DMS79 (cell line): ENCODE data around the gene RTRAF.

Experiments
- DNase-seq: peaks from one replicate; lab custom pipeline; 2025; lab: John Stamatoyannopoulos, UW

Gene RTRAF

DNA sequence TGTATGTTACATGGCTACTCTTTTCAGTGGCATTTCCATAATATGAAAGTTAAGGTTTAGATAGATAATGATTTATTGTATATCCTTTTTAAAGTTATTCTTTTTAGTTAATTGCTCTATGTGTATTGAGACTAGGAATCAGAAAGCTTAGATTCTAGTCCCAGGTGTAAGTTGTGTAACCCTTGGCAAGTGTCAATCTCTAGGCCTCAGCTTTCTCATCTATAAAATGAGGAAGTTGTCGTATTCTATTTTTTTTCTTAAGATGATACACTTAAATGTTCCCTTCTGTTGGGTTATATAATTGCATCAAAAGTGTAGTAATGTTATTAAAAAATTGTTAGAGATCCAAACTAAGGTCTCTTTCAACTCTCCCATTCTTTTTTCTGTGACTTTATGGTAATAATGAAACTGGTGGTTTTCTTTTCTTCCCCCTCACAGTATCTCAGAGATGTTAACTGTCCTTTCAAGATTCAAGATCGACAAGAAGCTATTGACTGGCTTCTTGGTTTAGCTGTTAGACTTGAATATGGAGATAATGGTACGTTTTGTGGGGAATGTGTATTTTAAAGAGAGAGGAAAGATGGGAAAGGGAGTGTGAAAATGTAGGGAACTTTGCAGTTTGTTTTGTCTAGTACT is 4.1 kb downstream of the RTRAF start:
- no peak for DNase-seq

DNA sequence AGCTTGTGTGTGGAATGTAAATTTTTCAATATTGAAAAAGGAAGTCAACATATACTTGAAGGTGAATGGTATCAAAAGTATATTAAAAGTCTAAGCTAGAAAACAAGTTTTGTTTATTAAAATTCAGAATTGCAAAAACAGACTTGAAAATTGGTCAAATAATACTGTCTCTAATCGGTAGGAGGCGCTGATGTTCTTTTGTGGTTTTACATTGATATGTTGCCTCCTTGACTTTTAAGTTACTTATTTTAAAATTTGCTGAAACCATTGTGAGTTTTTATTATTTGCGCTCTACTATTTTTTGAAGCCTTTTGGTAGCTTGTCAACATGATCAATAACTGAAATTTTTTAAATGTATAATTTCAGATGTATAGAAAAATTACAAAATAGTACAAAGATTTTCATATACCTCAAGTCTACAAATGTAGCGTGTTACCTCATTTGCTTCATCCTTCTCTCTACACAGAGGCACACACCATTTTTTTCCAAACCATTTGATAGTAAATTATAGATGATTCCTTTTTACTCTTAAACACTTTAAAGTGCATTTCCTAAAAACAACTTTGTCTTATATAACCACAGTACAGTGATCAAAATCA is 6.9 kb downstream of the RTRAF start:
- DNase-seq = no peak

DNA sequence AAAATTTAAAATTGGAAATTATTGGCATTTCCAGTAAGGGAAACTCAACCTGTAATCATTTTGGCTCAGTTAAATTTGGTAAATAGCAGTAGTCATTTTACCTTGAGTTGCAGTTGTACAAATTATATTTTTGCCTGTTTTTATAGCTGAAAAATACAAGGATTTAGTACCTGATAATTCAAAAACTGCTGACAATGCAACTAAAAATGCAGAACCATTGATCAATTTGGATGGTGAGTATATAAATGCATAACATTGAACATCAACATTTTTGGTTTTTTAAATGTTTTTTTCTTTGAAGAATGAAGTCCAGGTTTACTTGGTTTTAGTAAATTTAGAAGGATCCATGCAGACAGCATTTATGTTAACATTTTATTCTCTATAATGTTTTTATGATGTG is 9.0 kb downstream of the RTRAF start:
- DNase-seq = no peak

DNA sequence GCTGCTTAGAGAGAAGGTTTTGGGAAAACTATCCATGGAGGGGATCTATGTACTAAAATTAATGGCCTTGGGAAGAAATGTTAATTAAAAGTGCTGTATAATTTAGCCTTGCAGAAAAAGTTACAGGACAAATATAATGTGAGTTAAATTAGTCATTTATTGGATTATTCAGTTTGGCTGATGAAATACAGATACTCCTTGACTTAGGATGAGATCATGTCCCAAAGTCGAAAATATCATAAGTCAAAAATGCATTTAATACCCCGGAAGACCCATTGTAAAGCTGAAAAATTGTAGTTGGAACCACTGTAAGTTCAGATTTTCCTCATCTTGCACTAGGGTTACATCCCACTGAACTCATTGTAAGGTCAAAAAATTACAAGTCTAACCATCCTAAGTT is 9.7 kb downstream of the RTRAF start:
- no peak for DNase-seq

DNA sequence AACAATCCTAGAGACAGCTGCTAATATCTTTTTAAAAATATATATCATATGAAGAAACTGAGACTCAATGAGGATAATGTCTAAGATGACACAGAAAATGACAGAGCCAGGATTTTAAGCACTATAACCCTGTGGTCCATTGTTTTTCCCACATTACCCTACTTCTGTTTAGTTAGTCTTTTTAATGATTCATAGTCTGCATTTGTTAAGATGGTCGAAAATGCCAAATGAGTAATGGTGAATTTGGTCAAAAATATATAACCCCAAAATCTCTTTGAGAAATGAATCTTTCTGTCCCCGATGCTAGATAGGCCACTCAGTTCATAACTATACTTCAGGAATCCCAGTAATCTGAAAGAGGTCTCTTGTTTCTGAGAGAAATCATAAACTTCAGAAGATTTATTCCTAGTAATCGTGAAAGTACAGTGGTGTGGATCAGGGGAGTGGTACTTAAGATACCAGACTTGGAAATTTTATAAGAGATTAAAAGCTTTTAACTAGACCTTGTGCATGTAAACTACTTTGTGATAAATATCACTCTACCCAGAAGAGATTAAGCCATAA is 10.8 kb downstream of the RTRAF start:
- no peak for DNase-seq

DNA sequence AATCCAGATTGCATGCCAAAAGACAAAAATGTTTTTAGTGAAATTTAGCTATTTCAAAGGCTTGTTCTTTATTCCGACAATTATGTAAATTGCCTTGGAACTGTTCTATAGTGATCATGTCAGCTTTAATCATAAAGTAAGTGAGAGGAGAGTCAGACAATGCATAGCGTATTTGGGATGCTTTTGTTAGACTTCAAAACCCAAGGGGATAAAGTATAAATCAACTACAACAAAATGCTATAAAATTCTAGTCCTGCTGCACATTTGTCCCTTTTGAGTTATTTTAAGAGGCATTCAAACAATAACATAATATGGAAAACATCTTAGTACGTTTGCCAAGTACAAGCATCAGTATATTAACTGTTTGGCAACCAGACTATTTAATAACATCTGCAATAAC is 11.3 kb downstream of the RTRAF start:
- DNase-seq = no peak

DNA sequence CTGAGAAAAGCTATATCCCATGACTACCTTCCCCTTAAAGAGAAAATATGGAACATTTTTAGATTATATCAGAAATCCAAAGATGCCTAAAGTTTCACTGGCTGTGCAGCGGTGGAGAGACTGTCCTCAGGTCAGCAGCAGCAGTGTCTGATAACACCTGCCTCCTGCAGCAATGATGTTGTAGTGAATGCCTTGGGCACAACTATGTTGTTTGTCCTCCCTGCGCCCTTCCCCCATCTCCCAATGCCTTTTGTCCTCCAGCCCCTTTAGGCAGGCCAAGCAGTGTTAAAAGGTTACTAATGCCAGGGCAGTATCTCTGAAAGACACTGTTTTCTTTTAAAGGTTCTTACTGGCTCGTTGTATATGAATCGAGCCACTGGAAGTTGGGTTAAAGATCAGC is 13.2 kb downstream of the RTRAF start:
- no peak for DNase-seq

DNA sequence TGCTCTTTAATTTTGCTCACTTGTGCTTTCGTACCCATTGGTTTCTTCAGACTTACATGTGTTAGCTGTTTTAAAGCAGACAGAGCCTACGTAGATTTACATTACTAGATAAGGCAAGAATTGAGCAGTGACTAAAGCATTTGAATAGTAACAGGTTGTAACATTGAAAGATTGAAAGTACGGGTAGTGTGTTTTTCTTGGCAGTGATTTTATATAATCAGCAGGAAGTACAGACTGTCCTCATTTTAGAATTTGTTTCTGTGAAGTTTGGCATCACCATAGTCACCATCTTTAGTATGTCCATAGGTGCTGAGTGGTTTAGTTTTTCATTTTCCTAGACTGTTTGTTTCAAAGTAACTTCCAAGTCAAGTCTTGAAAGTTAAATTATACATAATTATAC is 14.0 kb downstream of the RTRAF start:
- DNase-seq = no peak

DNA sequence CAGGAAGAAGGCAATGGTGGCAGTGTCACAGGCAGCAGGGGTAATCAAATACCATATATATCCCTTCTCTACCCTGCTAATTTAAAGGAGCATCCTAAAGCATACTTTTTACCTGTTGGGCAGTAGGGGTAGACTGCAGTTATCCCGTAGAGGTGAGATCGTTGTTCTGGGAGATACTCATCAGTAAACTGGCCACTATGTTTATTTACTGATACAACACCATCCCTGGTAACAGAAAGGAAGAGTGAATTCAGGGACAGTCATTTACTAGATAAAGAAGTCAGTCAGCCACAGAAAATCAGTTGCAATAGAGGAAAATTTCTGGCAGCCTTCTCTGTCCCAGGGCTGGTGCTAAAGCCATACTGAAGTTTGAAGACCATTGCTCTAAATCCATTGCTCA is 16.3 kb downstream of the RTRAF start:
- no peak for DNase-seq

DNA sequence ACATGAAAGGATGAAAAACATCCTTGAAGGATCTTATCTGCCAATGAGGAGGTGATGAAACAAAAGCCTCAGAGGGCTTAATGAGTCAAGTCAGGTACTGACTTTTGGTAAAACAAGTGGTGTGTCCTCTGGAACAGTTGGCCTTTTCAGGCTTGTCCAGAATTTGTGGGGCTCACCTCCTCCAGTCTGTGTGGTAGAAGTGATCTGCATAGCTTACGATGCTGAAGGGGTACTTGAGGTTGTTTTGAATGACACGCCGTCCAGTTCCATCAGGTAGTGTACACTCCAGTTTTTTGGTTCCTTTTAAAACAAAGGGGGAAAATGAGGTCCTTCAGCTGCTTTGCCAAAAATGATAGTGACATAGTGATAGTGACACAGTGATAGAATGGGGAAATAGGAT is 17.0 kb downstream of the RTRAF start:
- no peak for DNase-seq

DNA sequence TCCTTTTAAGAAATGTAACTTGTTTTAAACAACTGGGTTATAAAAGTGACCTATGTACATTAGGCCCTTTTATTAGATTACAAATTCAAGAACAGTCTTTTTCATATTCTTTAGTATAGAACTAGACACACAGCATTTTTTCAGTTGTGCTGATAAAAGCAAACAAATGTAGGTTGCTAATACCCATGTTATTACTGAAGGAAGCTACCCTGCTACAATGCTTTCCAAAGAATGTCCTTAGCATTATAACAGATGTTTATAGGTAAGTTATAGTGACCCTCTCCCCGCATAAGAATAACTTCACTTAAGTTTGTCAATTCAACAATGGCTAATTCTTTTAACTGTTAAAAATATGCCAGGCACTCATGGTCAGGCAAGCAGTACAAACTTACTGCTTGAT is 17.9 kb downstream of the RTRAF start:
- DNase-seq = no peak

DNA sequence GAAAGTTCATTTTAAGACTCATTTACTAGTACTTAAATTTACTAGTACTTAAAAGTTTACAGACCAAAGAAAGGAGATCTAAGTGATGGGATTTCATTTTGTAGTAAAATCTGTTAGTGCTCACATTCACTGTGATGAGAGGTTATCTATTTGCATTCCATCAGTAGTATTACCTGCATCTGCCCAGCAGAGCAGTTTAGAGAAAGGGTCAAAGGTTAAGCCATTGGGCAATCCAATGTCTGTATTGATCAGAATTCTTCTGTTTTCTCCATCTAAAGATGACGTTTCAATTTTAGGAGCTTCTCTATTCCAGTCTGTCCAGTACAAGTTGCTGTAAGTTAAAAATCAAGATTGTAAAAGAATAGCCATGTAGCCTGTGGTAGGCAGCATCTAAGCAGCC is 18.3 kb downstream of the RTRAF start:
- no peak for DNase-seq

DNA sequence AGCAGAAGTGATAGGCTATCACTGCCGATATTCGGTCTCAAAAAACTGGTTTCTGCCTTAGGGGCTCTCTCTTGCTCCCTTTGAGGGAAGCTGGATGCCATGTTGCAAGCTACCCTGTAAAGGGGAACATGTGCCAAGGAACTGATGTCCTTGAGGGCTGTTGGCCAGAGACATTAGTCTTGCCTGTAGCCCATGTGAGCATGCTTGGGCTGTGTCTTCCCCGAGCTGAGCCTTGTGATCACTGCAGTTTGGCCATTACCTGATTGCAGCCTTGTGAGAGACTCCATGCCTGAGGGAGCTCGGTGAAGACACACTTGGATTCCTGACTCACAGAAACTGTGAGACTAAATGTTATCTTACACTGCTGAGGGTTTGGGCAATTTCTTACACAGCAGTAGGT is 18.8 kb downstream of the RTRAF start:
- DNase-seq = no peak

DNA sequence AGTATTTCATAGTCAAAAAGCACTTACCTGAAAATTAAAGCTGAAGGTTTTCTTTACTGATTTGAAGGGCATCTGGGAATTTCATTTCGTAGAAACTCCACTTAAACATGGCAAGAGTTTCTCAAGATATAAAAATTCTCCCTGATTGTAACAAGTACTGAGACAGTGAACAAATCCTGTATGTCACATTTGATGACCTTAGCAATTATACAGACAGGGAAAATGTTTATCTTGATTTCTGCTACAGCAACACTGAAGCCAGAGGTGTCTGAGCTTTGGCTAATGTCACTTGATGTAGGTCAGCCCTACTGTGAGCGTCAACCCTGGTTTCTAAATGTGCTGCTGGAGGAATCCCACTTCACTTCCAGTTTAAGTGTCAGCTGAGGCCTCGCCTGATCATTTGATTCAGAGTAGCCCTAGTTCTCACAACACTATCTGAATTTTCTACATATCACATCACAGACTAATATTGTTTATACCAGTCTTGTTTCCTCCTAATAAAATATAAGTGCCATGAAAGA is 20.9 kb downstream of the RTRAF start:
- DNase-seq = no peak

DNA sequence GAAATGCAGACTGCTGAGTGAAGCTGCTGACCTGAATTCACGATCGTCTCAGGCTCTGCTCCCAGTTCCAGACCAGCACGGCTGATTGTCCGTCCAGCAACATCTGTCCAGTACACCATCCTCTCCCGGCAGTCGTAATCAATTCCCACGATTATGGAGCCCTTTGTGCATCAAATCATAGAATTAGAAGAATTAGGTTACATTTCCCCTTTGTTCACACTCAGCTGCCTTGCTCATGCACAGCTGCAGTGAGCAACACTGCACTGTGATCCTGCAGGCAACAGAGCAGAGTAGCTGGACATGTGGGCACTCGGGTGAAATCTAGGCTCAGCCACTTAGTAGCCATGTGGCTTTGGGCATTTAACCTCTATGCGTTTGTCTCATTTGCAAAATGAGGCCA is 22.2 kb downstream of the RTRAF start:
- DNase-seq = no peak

DNA sequence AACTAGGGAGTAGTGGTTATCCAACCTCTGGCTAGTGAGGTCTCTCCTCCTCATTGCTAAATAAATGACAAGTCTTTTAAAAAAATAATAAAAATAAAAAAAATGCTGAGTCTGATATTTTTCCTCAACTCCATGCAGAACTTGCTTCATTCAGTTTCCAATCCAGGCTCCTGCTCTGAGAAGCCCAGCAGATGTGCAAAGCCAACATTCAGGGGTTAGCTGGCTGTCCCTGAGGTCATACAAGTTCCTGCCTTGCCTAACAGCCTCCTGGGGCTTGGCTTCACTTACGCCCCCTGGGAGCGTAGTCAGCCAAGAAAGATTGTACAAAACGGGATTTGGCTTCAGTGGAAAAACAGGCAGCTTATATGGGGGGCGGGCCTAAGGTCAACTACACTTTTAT is 23.3 kb downstream of the RTRAF start:
- DNase-seq = no peak

DNA sequence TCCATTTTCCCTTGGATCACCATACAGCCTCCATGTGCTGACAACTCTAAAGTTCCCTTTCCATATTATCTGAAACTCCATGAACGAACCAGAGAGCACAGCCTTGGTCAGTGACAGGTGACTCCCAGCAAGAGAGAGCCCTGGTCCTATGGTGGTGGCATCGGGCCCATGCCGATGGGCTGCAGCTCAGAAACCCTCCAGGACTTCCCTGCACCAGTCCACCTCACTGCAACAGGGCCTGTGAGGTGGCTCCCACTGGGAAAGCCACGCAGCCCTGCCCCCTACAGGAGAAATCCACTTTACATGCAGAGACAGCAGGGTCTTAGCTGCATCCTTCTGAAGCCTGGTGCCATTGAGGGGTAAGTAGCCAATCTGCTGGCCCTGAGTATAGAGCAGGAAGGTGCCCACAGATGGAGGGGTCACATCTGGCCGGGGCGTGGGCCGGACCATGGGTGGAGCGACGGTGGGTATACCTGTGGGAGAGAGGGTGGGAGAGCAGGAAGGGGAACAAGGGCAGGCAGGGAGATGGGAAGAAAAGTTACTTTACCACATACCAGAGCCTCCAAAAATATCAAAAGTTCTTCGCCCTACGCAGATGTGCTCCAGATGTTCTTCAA is 24.7 kb downstream of the RTRAF start:
- no peak for DNase-seq

DNA sequence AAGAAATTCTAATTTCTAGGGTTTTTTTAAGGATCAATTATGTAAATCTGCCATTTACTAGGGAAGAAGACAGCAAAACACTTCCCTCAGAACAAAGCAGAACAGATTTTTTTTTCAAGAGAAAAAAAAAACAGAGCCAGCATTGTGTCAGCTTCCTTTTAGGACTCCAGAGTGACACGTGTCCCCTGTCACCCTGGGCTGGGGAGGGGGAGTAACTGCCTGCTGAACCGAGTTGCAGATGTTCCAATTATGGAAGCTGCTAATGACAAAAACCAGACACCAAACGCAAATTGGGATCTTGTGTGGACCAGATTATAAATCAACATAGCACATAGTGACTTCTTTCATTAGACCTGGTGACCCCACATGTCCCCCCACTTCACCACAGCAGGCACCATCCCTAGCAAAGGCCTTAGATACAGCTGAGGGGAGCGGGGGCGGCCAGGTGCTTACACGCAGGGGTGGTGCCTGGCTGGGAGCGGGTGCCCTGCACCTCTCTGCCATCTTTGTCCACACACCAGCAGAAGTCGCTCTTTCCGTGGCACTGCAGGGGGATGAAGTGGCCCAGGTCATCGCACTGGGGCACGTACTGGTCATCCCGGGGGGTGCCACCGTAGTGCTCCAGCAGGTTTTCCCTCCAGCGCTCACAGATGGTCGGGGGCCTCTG is 25.4 kb downstream of the RTRAF start:
- no peak for DNase-seq

DNA sequence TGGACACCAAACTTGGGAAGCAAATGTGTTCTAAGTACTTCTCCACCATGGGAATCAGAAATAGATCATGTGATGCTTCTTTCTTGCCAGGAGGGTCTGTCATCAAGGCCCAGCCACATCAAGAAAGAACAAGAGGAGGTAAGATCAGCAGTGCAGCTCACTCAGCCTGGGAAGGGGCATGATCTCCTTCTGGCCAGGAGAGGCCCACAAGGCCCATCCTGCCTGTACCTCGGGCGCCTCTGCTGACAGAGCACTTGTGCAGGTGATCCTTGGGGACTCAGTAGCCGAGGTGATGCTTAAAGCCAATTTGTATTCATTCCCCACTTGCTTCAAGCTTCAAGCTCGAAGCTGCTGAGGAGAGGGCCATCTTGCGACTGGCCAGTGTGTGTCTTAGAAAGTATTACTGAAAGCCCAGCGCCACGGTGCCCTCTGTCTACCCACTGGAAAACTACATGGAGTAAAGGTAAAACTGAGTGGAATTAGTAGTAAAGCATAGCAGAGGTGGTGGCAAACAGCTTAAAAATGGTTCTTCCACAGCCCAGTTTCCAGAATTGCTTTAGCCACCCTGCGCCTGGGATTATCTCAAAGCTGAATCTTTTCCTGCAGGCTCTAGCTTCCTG is 26.2 kb downstream of the RTRAF start:
- no peak for DNase-seq

DNA sequence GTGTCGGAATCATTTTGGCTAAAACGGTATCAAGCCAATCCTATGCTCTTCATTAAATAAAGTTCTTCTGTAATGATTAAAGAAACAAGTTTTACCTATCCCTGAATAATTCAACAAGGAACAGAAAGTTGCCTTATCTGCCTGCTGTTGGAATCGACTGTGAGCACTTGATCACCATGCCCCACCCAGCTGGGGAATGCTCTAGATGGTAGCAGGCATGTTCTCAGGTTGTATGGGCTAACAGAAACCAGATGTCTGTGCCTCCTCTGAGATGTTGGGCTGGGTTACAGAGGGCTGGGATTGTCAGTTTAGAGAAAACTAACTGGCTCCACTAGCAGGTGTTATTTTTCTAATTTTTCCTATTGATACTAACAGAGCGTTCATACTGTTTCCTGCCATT is 28.9 kb downstream of the RTRAF start:
- DNase-seq = no peak

DNA sequence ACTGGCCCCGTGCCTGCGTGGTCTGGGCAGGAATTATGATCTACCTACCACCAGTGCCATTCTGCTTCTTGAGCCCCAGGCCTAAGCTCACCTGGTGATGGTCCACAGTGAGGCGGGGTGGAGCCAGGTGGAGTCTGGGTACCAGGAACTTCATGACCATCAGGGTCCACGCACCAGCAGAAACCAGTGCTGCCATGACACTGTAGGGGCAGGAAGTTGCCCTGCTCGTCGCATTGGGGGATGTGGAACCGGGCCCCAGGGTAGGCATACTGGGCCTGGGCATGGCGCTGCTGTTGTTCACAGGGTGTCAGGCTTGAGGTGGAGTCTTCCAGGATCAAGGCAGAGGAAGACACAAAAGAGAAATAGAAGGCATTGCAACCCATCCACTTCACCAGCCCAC is 29.6 kb downstream of the RTRAF start:
- no peak for DNase-seq

DNA sequence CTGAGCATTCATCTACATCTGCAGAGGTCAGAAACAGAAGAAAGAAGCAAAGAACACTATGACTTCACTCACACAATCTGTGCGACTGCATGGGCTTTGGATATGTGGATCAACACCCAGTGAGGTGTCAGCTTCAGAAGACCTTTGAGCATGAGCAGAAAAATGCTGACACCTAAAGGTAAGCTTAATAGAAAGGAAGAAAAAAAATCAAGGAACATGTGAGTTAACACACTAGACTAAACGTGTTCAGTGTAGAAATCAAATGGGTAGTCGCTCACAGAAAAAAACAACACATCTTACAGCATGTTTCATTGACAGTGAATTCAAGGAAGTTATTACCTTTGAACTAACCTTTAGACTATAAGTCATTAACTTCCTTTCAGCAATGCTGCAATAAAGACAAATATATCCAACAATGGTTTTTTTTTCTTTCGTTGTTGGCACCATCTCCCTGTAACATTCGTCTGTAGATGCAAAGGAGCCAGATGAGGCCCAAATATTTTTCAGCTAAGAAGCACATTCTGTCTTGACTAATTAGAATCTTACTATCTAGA is 30.9 kb downstream of the RTRAF start:
- no peak for DNase-seq
